AG04450 (cell line): ENCODE measurements around the gene BSND. TPM values are rescaled to one million over a fixed set of nuclear protein-coding genes. Genes with fewer than 3 reads are reported as not detected.
A peak's percentile ranks its signal among the peaks of the same experiment; 100 is the strongest.

Experiments
- CTCF ChIA-PET: fragments of 300-600, 350-600 bp; formaldehyde crosslinking; extraction: SDS; loops from one replicate; lab custom pipeline; 2022; ENCODE audit warnings: antibody characterized with exemption, inconsistent platforms; lab: Charles Lee
- POLR2A ChIA-PET: fragments of 350-600 bp; formaldehyde crosslinking; extraction: SDS; loops from one replicate; lab custom pipeline; 2021; ENCODE audit warnings: antibody characterized with exemption, inconsistent platforms; lab: Yijun Ruan, JAX
- DNase-seq: peaks from one replicate; pipeline ENCODE4 v3.0.0-alpha.2; 2011; ENCODE audit warnings: low read depth, low spot score
- H3K27ac ChIP-seq: one replicate; pipeline ENCODE4 v1.5.1; 2012; ENCODE audit warnings: low read depth, low read length, control low read depth
- H3K27me3 ChIP-seq: one replicate; pipeline ENCODE4 v1.6.0; 2012; ENCODE audit warnings: low read length; ENCODE audit not compliant: control insufficient read depth, insufficient read depth
- H3K4me3 ChIP-seq: 2 replicates; pipeline ENCODE4 v1.5.1; 2011; ENCODE audit warnings: mild to moderate bottlenecking, low read depth, low read length, control low read depth
- H3K9me3 ChIP-seq: 2 replicates; pipeline ENCODE4 v1.5.1; 2012; ENCODE audit warnings: low read length; ENCODE audit not compliant: control insufficient read depth, insufficient read depth
- polyA plus RNA-seq: library from polyadenylated mRNA; depleted of rRNA; stranded (reverse); fragments of >200 nt; gene quantifications from 2 replicates; pipeline ENCODE4 v1.2.3, GENCODE V29; 2011
- TF ChIP-seq, protein P1 (sequence below): IDR thresholded peaks from 2 replicates; pipeline ENCODE4 v1.5.1; 2011; ENCODE audit warnings: low read depth, low read length, control low read depth, inconsistent platforms

BSND gene
- polyA plus RNA-seq, 1 experiment: not detected

DNA sequence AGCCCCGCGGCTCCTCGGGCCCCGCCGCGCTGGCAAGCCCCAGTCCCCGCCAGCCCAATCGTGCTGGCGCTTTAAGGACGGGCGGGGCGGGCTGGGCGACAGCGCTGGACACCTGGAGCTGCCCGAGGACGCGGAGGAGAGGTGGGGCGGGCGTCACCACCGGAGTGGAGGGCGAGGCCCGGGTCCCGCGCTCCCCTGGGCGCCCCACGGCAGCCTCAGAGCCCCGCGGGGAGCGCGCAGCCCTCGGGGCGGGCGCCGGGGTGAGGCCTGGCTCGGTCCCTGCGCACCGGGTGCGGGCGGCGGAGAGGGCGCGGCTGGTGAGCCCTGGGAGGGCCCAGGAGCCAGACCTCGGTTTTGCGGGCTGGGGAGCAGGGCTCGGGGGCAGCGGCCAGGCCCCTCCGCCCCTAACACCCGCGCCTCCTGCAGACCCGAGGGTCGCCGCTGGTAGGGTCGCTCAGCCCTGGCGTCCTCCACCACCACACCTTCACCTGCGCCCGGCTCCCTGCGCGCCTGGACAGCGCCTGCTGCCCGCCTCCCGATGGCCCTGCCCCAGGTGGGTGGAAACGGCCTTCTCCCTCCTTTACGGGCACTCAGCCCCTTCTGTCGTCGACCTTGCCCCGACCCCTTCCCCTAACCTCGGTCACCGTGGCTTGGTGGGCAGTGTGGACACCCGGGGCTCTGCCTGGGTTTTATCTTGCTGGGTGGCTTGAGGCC, 18.0 kb upstream of the BSND start, which contains the start of gene TMEM61:
Gene TMEM61 (plus strand): TSS at position 101 of the 714 bp plus-strand sequence. CDS start 438 bp downstream, at position 539.
- no peak for DNase-seq
- ChIA-PET CTCF (no interaction called here), POLR2A (no interaction called here)
- H3K4me3 ChIP-seq: peak within 1 kb of the TSS; percentile 22; the same call in 1 of the 2 replicates
- TF ChIP-seq, protein P1, sequence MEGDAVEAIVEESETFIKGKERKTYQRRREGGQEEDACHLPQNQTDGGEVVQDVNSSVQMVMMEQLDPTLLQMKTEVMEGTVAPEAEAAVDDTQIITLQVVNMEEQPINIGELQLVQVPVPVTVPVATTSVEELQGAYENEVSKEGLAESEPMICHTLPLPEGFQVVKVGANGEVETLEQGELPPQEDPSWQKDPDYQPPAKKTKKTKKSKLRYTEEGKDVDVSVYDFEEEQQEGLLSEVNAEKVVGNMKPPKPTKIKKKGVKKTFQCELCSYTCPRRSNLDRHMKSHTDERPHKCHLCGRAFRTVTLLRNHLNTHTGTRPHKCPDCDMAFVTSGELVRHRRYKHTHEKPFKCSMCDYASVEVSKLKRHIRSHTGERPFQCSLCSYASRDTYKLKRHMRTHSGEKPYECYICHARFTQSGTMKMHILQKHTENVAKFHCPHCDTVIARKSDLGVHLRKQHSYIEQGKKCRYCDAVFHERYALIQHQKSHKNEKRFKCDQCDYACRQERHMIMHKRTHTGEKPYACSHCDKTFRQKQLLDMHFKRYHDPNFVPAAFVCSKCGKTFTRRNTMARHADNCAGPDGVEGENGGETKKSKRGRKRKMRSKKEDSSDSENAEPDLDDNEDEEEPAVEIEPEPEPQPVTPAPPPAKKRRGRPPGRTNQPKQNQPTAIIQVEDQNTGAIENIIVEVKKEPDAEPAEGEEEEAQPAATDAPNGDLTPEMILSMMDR: no peak
- H3K9me3 ChIP-seq: no peaks in the 10 kb centered on the region
- H3K27ac ChIP-seq: no peak within 1 kb of the TSS
- H3K27me3 ChIP-seq: peaks cover 60% of the 10 kb centered on the region

DNA sequence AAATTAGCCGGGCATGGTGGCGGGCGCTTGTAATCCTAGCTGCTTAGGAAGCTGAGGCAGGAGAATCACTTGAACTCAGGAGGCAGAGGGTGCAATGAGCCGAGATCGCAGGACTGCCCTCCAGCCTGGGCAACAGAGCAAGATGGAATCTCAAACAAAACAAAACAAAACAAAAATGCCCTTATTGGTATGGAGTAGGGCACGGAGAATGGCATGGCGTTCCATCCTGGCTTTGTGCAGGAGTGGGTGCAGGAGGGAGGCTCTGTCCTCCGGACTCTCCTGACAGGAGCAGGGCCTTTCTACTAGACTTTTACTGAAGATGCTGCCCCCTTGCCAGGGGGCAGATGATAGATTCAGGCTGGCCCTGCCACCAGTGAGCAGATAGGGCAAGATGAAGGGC, 17.3 kb upstream of the BSND start:
- POLR2A ChIA-PET: no interaction called here
- Histone ChIP-seq H3K4me3 (no peak overlapping the region), H3K27me3 (peaks cover 59% of the 10 kb centered on the region), H3K9me3 (no peaks in the 10 kb centered on the region), H3K27ac (no peak overlapping the region)
- TF ChIP-seq, protein P1: no peak
- CTCF ChIA-PET: interaction anchor here (5.2 kb wide), 1 partner anchor 15 kb away, joined by 20 read pairs; no protein-coding TSS in a partner anchor
- DNase-seq: no peak

DNA sequence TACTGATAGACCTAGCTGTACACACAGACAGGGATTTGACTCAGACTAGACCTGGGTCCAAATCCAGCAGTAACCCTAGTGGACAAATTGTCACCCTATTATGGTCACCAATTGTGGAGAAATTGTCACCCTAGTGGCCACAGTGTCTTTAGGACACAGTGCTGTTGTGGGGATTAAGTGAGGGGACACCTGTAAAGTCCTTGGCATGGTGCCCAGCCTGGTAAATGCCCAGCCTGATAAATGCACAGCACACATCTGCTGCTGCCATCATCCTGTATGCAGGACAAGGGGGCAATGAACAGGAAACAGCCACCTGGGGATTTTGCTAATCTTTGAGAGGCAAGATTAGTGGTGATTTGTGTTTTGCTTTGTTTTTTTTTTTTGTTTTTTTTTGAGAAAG, 16.0 kb upstream of the BSND start:
- DNase-seq: no peak
- TF ChIP-seq, protein P1: no peak
- Histone ChIP-seq H3K4me3 (no peak overlapping the region), H3K27me3 (peaks cover 59% of the 10 kb centered on the region), H3K9me3 (no peaks in the 10 kb centered on the region), H3K27ac (no peak overlapping the region)
- ChIA-PET CTCF (interaction anchor here (2.6 to 7.1 kb wide), 3 partner anchors 14 to 38 kb away, joined by 9 to 35 read pairs (median 20); no protein-coding TSS in a partner anchor), POLR2A (no interaction called here)

DNA sequence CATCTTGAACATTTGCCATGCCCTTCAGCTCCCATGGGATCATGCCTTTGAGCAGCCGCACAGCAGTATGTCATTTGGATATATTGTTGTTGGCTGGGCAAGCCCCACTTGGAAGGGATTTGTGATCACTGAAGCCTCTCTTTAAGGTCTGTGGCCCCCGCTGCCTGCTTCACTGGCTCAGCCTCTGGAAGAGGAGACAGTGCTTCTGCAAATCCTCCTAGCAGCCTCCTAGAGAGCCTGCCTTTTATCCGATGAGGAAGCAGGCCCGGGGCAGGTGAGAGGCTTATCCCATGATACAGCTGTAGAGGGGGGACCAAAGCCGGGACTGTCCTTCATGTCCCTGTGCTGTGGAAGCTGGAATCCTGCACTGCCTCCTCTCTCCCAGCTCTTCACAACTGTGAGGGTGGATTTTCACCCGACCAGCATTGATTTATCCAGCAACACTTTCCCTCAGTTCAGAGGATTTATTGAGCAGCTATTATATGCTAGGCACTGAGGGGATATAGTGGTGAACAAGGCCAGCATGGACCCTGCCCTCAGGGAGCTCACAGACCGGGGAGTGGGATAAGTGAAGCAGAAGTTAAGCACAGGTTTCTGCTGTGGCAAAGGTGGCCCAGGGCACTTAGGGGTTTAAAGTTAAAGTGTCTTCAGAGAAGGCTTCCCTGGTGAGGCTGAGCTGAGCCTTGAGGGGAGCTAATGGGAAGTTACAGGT, 14.4 kb upstream of the BSND start:
- H3K27me3 ChIP-seq: peaks cover 50% of the 10 kb centered on the region
- H3K27ac ChIP-seq: no peak overlapping the region
- CTCF ChIA-PET: interaction anchor here (1.9 to 7.1 kb wide), 4 partner anchors 12 to 39 kb away, joined by 9 to 35 read pairs (median 16); no protein-coding TSS in a partner anchor
- H3K9me3 ChIP-seq: no peaks in the 10 kb centered on the region
- POLR2A ChIA-PET: interaction anchor here (0.9 kb wide), 1 partner anchor 11 kb away, joined by 4 read pairs; no protein-coding TSS in a partner anchor
- H3K4me3 ChIP-seq: no peak overlapping the region
- TF ChIP-seq, protein P1: no peak
- DNase-seq: no peak

DNA sequence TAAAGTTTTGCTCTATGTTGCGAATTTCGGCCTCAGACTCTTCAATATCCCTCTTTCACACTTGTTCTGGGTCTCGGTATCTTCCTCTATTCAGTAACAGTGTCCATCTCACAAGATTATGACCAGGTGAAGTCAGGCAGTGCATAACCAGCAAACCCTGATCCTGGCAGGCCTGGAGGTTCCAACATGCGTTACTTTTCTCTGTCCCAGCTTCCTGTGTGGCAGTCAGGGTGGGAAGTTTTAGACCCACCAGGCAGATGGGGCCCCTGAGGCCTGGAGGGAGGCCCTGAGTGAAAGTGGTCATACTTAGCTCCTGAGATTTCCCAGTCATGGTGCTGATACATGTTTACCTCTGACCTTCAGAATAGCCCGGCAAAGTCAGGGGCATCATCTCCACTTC, 13.2 kb upstream of the BSND start:
- POLR2A ChIA-PET: interaction anchor here (0.9 kb wide), 1 partner anchor 12 kb away, joined by 4 read pairs; no protein-coding TSS in a partner anchor
- peaks cover 43% of the 10 kb centered on the region for H3K27me3 ChIP-seq
- H3K27ac ChIP-seq: no peak overlapping the region
- TF ChIP-seq, protein P1: no peak
- no peak for DNase-seq
- no peak overlapping the region for H3K4me3 ChIP-seq
- CTCF ChIA-PET: interaction anchor here (1.9 to 7.1 kb wide), 3 partner anchors 11 to 36 kb away, joined by 12 to 35 read pairs (median 20); no protein-coding TSS in a partner anchor
- H3K9me3 ChIP-seq: no peaks in the 10 kb centered on the region
